Epithelial cell of esophagus (primary cell): ENCODE measurements around the gene MBOAT1.

ENCODE experiments used
- DNase-seq: peaks from one replicate; pipeline ENCODE4 v3.0.0; 2010; ENCODE audit warnings: low read depth
- H3K4me3 ChIP-seq: 2 replicates; pipeline ENCODE4 v1.5.1; 2011; ENCODE audit warnings: mild to moderate bottlenecking, low read length, control low read depth
- TF ChIP-seq, protein P1 (sequence below): IDR thresholded peaks from 2 replicates; pipeline ENCODE4 v1.5.1; 2011; ENCODE audit warnings: low read depth, mild to moderate bottlenecking, low read length, control low read depth, inconsistent platforms; ENCODE audit not compliant: insufficient read depth; ENCODE audit errors: missing control alignments

The MBOAT1 gene

DNA sequence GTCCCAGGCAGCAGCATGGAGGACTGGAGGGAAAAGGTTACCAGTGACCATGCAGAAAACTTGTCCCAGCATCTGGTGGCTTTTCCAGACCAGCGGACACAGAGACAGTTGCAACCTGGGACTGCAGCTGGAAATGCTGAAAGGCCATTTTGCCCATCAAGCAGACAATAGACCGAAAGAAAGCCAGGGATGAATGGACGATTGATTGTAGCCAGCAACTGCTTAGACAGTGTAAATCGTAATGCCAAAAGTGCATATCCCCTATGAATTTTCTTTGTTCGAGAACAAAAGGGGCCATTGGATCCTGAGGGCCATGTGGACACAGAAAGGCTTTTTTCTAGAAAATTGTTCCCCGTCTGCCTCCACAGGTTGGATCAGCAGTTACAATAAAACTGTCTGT lies 115.7 kb downstream of the MBOAT1 start:
- TF ChIP-seq, protein P1, sequence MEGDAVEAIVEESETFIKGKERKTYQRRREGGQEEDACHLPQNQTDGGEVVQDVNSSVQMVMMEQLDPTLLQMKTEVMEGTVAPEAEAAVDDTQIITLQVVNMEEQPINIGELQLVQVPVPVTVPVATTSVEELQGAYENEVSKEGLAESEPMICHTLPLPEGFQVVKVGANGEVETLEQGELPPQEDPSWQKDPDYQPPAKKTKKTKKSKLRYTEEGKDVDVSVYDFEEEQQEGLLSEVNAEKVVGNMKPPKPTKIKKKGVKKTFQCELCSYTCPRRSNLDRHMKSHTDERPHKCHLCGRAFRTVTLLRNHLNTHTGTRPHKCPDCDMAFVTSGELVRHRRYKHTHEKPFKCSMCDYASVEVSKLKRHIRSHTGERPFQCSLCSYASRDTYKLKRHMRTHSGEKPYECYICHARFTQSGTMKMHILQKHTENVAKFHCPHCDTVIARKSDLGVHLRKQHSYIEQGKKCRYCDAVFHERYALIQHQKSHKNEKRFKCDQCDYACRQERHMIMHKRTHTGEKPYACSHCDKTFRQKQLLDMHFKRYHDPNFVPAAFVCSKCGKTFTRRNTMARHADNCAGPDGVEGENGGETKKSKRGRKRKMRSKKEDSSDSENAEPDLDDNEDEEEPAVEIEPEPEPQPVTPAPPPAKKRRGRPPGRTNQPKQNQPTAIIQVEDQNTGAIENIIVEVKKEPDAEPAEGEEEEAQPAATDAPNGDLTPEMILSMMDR, result no peak
- no peak overlapping the region for H3K4me3 ChIP-seq
- no peak for DNase-seq

- no peak overlapping the region for H3K4me3 ChIP-seq
- no peak for DNase-seq
Observed at GRCh38 chr6:20095436-20095835, 116.8 kb downstream of the MBOAT1 start.

DNA sequence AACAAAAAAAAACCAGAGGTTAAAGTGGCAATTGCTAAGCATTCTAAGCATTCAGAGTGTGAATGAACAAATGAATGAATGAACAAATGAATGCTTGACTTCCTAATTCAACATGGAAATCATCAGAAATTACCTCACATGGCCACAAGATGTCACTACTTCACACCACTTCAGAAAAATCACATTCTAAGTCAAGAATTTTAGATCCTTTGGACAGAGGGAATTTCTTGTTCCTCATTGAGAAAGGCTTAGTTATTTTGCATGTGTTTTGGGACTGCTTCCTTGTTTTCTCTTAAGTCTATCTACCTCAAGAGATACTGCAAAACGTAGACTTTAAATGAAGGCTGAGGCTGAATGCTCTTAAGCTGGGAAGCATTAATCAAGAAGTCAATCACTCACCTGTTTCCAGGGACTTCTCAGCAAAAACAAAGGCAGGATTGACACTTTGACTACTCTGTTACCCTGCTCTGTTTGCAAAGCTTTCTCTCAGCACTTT lies 120.2 kb downstream of the MBOAT1 start:
- H3K4me3 ChIP-seq, result no peak overlapping the region
- DNase-seq, result peak; percentile 66

More at GRCh38 chr6:20095436-20095835, 116.8 kb downstream of the MBOAT1 start:
- TF ChIP-seq, protein P1, result no peak

DNA sequence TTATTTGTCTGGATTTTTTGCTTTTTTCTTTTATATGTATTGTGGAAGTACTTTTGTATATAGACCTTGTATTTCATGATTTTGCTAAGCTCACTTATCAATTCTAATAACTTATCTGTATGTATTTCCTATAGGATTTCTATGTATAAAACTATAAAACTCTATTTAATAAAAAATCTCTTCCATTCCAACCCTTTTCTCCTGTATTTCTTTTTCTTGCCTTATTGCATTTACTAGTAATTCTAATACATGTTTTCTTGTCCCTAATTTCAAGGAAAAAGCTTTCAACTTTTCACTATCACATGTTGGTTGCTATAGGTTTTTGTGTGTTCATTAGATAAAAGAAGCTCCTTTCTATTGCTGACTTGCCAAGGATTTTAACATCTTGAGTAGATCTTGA lies 125.3 kb downstream of the MBOAT1 start:
- no peak overlapping the region for H3K4me3 ChIP-seq
- no peak for DNase-seq
- TF ChIP-seq, protein P1, result no peak

More for the DNA sequence above, 120.2 kb downstream of the MBOAT1 start:
- TF ChIP-seq, protein P1, result peak; percentile 56

- DNase-seq, result peak; percentile 3
- H3K4me3 ChIP-seq, result no peak overlapping the region
- TF ChIP-seq, protein P1, result no peak
Observed at GRCh38 chr6:20085817-20086216, 126.5 kb downstream of the MBOAT1 start.

- H3K4me3 ChIP-seq, result no peak overlapping the region
- no peak for DNase-seq
- TF ChIP-seq, protein P1, result no peak
Observed at GRCh38 chr6:20084411-20084810, 127.9 kb downstream of the MBOAT1 start.

DNA sequence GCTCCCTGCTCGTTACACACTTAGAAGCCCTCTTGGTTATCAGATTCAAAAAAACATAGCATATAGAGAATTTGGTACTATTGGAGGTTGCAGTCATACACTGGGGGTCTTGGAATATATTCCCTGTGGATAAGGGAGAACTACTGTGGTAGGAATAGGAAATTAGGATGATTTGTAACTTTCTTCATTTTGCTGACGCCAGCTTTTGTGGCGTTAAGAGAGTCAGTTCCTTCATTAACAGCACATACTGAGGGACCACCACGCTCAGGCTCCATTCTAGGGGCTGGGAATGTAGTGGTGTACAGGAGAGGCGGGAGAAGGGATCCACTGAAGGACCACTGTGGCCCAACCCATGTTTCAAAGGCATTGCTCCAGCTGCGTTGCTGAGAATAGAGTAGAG lies 140.3 kb downstream of the MBOAT1 start:
- TF ChIP-seq, protein P1, result no peak
- DNase-seq, result no peak
- no peak overlapping the region for H3K4me3 ChIP-seq
